ENCODE results near the gene RBM19. TPM values are rescaled to one million over a fixed set of nuclear protein-coding genes. Genes with fewer than 3 reads are reported as not detected.

The RBM19 gene
- total RNA-seq, 1 experiment from 2014 or later: 47.2 TPM

DNA sequence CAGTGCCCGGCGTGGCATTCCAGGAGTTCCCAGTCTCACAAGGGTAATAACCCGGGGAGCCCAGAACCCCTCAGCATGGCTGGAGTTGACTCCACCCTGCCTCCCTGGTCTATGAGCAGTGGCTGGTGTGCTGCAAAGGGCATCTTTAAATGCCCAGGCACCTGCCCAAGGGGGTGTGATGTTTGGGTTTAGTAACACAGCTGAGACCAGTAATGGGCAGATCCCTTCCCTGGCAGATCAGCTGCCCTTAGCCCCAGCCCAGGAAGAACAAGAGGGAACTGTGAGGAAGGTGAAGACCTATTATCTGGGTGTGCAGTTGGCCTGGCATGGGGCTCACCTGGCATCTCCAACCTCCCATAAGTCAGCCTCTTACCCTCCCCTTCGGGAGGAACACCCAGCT, 35.9 kb downstream of the RBM19 start:
- intact Hi-C loops (cut with micrococcal nuclease; ENCODE audit: unreplicated experiment): no loop called here
- no peak overlapping the region for H3K27ac Mint-ChIP-seq (ENCODE audit: unreplicated experiment)

DNA sequence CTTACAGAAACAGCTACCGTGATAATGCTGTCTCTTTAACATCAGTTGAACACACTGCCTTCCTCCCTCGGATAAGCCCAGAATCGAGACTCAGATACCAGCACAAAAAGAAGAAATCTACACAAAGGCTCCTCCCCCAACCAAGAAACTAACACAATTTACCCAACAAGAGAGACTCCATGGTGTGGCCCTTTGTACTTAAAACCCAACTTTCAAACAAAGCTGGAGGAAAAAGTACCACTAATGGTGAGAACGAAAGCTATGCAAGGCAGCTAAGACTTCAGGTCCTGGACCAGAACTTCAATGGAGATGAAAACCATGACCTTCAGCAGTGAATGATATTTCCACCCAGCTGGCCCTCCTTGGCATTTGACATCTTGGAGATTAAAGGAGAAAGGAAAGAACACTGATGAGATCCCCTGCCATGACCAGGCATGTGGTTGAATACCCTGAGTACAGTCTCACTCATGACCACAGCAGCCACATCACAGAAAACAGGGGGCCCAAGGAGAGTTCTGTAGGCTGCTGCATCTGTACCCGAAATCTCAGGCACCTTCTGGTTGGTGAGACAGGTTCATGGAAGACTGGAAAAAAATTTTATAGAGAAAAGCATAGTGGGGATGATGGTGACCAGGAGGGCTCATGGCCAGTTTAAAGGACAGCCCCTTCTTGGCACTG, 36.7 kb downstream of the RBM19 start:
- TF ChIP-seq, protein P1, sequence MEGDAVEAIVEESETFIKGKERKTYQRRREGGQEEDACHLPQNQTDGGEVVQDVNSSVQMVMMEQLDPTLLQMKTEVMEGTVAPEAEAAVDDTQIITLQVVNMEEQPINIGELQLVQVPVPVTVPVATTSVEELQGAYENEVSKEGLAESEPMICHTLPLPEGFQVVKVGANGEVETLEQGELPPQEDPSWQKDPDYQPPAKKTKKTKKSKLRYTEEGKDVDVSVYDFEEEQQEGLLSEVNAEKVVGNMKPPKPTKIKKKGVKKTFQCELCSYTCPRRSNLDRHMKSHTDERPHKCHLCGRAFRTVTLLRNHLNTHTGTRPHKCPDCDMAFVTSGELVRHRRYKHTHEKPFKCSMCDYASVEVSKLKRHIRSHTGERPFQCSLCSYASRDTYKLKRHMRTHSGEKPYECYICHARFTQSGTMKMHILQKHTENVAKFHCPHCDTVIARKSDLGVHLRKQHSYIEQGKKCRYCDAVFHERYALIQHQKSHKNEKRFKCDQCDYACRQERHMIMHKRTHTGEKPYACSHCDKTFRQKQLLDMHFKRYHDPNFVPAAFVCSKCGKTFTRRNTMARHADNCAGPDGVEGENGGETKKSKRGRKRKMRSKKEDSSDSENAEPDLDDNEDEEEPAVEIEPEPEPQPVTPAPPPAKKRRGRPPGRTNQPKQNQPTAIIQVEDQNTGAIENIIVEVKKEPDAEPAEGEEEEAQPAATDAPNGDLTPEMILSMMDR (IDR thresholded peaks at IDR 0.05; ENCODE audit: unreplicated experiment): no peak
- intact Hi-C loops (cut with micrococcal nuclease; ENCODE audit: unreplicated experiment): no loop called here
- H3K27me3 Mint-ChIP-seq (ENCODE audit: unreplicated experiment): no peaks in the 10 kb centered on the region
- no peaks in the 10 kb centered on the region for H3K4me1 Mint-ChIP-seq (ENCODE audit: low read depth, unreplicated experiment)
- no TSS peak for BruUV-seq (replicated peaks)
- CTCF ChIA-PET: no interaction called here
- no peak for DNase-seq
- peaks cover 8% of the 10 kb centered on the region for H3K36me3 Mint-ChIP-seq (ENCODE audit: insufficient read depth, unreplicated experiment)
- H3K27ac Mint-ChIP-seq (ENCODE audit: unreplicated experiment): no peak overlapping the region
- no peak overlapping the region for H3K4me3 Mint-ChIP-seq (ENCODE audit: low read depth, unreplicated experiment)
- H3K9me3 Mint-ChIP-seq (ENCODE audit: low read depth, unreplicated experiment): no peaks in the 10 kb centered on the region

More for the DNA sequence above, 35.9 kb downstream of the RBM19 start:
- no peak for DNase-seq
- no TSS peak for BruUV-seq (replicated peaks)
- Mint-ChIP-seq H3K9me3 (ENCODE audit: low read depth, unreplicated experiment) (no peaks in the 10 kb centered on the region), H3K4me3 (ENCODE audit: low read depth, unreplicated experiment) (no peak overlapping the region), H3K4me1 (ENCODE audit: low read depth, unreplicated experiment) (no peaks in the 10 kb centered on the region), H3K36me3 (ENCODE audit: insufficient read depth, unreplicated experiment) (peaks cover 16% of the 10 kb centered on the region), H3K27me3 (ENCODE audit: unreplicated experiment) (no peaks in the 10 kb centered on the region)
- CTCF ChIA-PET: no interaction called here
- TF ChIP-seq, protein P1 (IDR thresholded peaks at IDR 0.05; ENCODE audit: unreplicated experiment): no peak

DNA sequence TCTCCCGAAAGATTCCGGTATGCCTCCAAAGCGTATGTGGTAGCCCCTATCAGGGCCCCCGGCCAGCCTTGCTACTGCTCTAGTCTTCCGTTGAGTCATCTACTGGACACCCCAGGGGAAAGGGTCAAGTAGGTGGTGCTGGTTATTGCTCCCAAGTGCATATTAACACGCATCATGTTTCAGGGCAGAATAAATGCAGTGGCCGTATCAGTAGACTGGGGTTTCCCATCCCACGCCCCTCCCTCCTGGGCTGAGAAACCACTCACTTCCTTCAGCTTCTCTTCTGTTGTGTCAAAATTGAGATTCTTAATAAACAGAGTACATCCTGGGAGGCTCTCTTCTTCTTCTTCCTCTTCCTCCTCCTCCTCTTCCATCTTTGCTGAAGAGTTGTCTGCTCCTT, 39.3 kb downstream of the RBM19 start:
- TF ChIP-seq, protein P1 (IDR thresholded peaks at IDR 0.05; ENCODE audit: unreplicated experiment): no peak
- CTCF ChIA-PET: no interaction called here
- H3K27ac Mint-ChIP-seq (ENCODE audit: unreplicated experiment): no peak overlapping the region
- DNase-seq: no peak
- no TSS peak for BruUV-seq (replicated peaks)
- peaks cover 5% of the 10 kb centered on the region for H3K36me3 Mint-ChIP-seq (ENCODE audit: insufficient read depth, unreplicated experiment)
- no peaks in the 10 kb centered on the region for H3K9me3 Mint-ChIP-seq (ENCODE audit: low read depth, unreplicated experiment)
- no peaks in the 10 kb centered on the region for H3K27me3 Mint-ChIP-seq (ENCODE audit: unreplicated experiment)
- H3K4me3 Mint-ChIP-seq (ENCODE audit: low read depth, unreplicated experiment): no peak overlapping the region
- H3K4me1 Mint-ChIP-seq (ENCODE audit: low read depth, unreplicated experiment): no peaks in the 10 kb centered on the region
- intact Hi-C loops (cut with micrococcal nuclease; ENCODE audit: unreplicated experiment): no loop called here

DNA sequence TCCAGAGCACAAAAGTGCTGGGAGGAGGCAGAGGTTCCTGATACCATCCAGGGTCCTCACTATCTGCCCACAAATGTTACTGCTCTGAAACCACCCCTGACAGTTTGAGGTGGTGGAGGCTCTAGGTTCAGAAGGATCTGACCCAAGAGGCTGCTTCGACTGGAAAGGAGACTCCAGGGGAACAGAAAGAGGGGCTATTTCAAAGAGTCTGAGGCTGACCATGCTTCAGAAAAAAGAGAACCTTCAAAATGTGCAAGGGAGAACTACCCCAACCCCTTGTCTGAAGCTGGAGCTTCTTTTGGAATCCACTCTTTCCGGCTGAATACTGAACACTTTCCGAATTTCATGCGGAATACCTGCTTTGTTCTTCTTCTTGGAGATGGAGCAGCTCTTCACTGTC, 41.8 kb downstream of the RBM19 start:
- CTCF ChIA-PET: no interaction called here
- intact Hi-C loops (cut with micrococcal nuclease; ENCODE audit: unreplicated experiment): no loop called here
- Mint-ChIP-seq H3K27ac (ENCODE audit: unreplicated experiment) (no peak overlapping the region), H3K27me3 (ENCODE audit: unreplicated experiment) (no peaks in the 10 kb centered on the region), H3K4me1 (ENCODE audit: low read depth, unreplicated experiment) (no peaks in the 10 kb centered on the region), H3K36me3 (ENCODE audit: insufficient read depth, unreplicated experiment) (peaks cover 11% of the 10 kb centered on the region), H3K4me3 (ENCODE audit: low read depth, unreplicated experiment) (no peak overlapping the region), H3K9me3 (ENCODE audit: low read depth, unreplicated experiment) (no peaks in the 10 kb centered on the region)
- DNase-seq: no peak
- TF ChIP-seq, protein P1 (IDR thresholded peaks at IDR 0.05; ENCODE audit: unreplicated experiment): no peak
- BruUV-seq (replicated peaks): no TSS peak

Measured in Calu3 (cell line).